Measurements from ENCODE around the gene SEMA6B. TPM values are rescaled to one million over a fixed set of nuclear protein-coding genes. Genes with fewer than 3 reads are reported as not detected.
A peak's percentile ranks its signal among the peaks of the same experiment; 100 is the strongest.

SEMA6B gene
- total and polyA plus RNA-seq, 2 experiments from 2014 or later: 10.5 to 130 TPM

DNA sequence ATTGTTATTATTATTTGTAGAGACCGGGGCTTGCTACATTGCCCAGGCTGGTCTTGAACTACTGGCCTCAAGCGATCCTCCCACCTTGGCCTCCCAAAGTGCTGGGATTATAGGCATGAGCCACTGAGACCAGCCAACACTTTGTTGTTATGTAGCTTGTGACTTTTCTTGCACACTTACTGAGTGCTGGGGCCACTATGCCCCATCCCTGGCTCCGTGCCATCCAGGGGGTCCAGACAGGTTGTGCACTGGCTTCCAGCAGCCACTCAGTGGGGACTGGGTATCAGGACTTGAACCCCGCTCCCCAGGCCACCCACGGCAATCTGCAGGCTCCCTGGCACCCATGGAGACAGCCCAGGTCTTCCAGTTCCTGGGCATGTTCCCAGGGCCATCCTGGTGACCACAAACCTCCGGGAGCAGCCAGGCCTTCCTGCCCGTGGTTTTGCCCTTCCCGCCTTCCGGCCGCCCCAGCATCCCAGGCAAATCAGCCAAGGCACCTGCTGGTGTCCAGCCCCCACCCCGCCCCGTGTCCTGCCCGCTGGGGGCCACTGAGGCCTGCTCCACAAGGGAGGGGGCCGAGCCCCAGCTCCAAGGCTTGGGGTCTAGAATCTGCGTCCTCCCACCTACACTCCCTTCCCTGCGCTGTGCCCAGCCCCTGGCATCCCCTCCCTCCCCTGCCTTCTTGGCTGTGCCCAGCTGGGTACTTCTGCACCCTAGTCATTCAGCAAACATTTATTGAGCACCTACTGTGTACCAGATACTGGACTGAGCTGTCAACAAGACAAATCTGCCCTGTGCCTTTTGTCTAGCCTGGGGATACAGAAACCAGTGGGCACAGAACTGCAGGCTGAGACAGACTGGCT is 23.7 kb upstream of the SEMA6B start:
- Histone ChIP-seq H3K4me1 (ENCODE audit: low read depth) (no peaks in the 10 kb centered on the region), H3K27ac (no peak overlapping the region), H3K36me3 (no peaks in the 10 kb centered on the region), H3K27me3 (no peaks in the 10 kb centered on the region), H3K9me3 (ENCODE audit: low read depth) (no peaks in the 10 kb centered on the region), H3K4me3 (no peak overlapping the region)
- no peak for TF ChIP-seq CTCF (IDR thresholded peaks at IDR 0.05; ENCODE audit: low read depth, low read length)
- no peak for DNase-seq (ENCODE audit: low read depth in 1 of 2, low spot score in 1 of 2)

DNA sequence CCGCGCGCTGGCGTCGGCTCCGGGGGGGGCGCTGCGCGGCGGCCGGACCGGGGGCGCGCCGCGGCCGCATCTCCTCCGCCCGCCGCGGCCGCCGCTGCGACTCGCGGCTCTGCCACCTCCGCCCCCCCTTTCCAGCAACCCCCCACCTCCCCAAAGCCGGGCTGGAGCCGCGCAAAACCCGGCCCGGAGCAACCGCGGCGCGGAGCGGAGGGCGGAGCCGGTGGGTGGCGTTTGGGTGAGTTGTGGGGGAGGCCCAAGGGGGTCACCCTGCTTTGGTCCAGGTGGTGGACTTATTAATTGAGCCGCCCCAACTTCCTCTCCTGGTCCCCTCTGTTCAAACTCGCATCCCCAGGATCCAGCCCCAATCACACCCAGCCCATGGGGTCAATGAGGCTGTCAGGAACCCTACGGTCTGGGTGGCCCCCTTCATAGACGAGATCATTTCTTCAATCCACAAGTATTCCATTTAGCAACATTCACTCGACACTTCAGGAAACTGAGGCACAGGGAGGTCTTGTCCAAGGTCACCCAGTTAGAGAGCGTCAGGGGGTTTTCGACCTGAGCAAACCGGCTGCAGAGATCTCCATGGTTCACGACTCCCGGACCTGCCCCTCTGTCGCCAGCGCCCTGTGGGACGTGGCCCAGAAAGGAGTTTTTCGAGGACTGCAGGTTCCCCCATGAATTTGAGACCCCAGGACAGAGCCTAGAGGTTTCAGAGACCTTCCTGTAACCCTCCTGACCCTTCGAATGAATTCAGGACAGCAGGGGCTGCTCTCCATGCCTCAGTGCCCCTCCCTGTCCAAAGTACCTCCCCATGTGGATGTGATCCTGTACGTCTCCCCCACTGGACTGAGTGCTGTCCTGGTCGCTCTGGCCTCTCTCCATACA is 22.4 kb upstream of the SEMA6B start:
- Histone ChIP-seq H3K9me3 (ENCODE audit: low read depth) (no peaks in the 10 kb centered on the region), H3K4me1 (ENCODE audit: low read depth) (no peaks in the 10 kb centered on the region), H3K4me3 (peak overlapping the region; percentile 85), H3K36me3 (no peaks in the 10 kb centered on the region), H3K27me3 (no peaks in the 10 kb centered on the region), H3K27ac (no peak overlapping the region)
- peak; percentile 58 to 80 for DNase-seq (ENCODE audit: low read depth in 1 of 2, low spot score in 1 of 2)
- no peak for TF ChIP-seq CTCF (IDR thresholded peaks at IDR 0.05; ENCODE audit: low read depth, low read length)

GRCh38 chr19:4580961-4581665 is 21.6 kb upstream of the SEMA6B start:
- Histone ChIP-seq H3K27ac (no peak overlapping the region), H3K4me3 (peak overlapping the region; percentile 85), H3K9me3 (ENCODE audit: low read depth) (no peaks in the 10 kb centered on the region), H3K4me1 (ENCODE audit: low read depth) (no peaks in the 10 kb centered on the region), H3K27me3 (no peaks in the 10 kb centered on the region), H3K36me3 (no peaks in the 10 kb centered on the region)
- peak in 1 of 2 donors; percentile 65 for DNase-seq (ENCODE audit: low read depth in 1 of 2, low spot score in 1 of 2)
- no peak for TF ChIP-seq CTCF (IDR thresholded peaks at IDR 0.05; ENCODE audit: low read depth, low read length)

- no peaks in the 10 kb centered on the region for H3K9me3 ChIP-seq (ENCODE audit: low read depth)
- H3K4me3 ChIP-seq: peak overlapping the region; percentile 85
- no peaks in the 10 kb centered on the region for H3K4me1 ChIP-seq (ENCODE audit: low read depth)
- peak in 1 of 2 donors; percentile 63 for DNase-seq (ENCODE audit: low read depth in 1 of 2, low spot score in 1 of 2)
- H3K27me3 ChIP-seq: no peaks in the 10 kb centered on the region
- no peaks in the 10 kb centered on the region for H3K36me3 ChIP-seq
- TF ChIP-seq CTCF (IDR thresholded peaks at IDR 0.05; ENCODE audit: low read depth, low read length): peak; percentile 35
- no peak overlapping the region for H3K27ac ChIP-seq
These were observed 20.8 kb upstream of the SEMA6B start for GRCh38 chr19:4580021-4580901.
